Embryonic facial prominence (tissue), 1 donor: ENCODE results near the gene CFAP299.

Experiments used
- DNase-seq: peaks from one replicate; pipeline ENCODE4 v3.0.0-alpha.2; 2016; ENCODE audit errors: extremely low spot score

CFAP299 gene

GRCh38 chr4:80507507-80507906 is 172.0 kb downstream of the CFAP299 start:
- no peak for DNase-seq

- no peak for DNase-seq
Measured at GRCh38 chr4:80515496-80515895, 180.0 kb downstream of the CFAP299 start.

- DNase-seq, result no peak
Measured at GRCh38 chr4:80521438-80521837, 185.9 kb downstream of the CFAP299 start.

GRCh38 chr4:80526697-80527096 is 191.2 kb downstream of the CFAP299 start:
- no peak for DNase-seq

GRCh38 chr4:80529026-80529425 is 193.5 kb downstream of the CFAP299 start:
- no peak for DNase-seq

- DNase-seq, result no peak
Measured at GRCh38 chr4:80532674-80533333, 197.3 kb downstream of the CFAP299 start.

GRCh38 chr4:80535551-80535950 is 200.0 kb downstream of the CFAP299 start:
- DNase-seq, result no peak

GRCh38 chr4:80538276-80538926 is 202.9 kb downstream of the CFAP299 start:
- no peak for DNase-seq

GRCh38 chr4:80539190-80539589 is 203.7 kb downstream of the CFAP299 start:
- DNase-seq, result no peak

- DNase-seq, result no peak
Measured at GRCh38 chr4:80540349-80540748, 204.8 kb downstream of the CFAP299 start.

GRCh38 chr4:80540785-80541469 is 205.4 kb downstream of the CFAP299 start:
- DNase-seq, result no peak

GRCh38 chr4:80542747-80543146 is 207.2 kb downstream of the CFAP299 start:
- DNase-seq, result no peak

GRCh38 chr4:80560337-80560736 is 224.8 kb downstream of the CFAP299 start:
- no peak for DNase-seq

- no peak for DNase-seq
Measured at GRCh38 chr4:80566203-80566872, 230.8 kb downstream of the CFAP299 start.

- DNase-seq, result no peak
Measured at GRCh38 chr4:80568891-80569290, 233.4 kb downstream of the CFAP299 start.

- no peak for DNase-seq
Measured at GRCh38 chr4:80576796-80577195, 241.3 kb downstream of the CFAP299 start.

- no peak for DNase-seq
Measured at GRCh38 chr4:80578001-80578400, 242.5 kb downstream of the CFAP299 start.

- no peak for DNase-seq
Measured at GRCh38 chr4:80585542-80585941, 250.0 kb downstream of the CFAP299 start.

- DNase-seq, result no peak
Measured at GRCh38 chr4:80586716-80587115, 251.2 kb downstream of the CFAP299 start.

- DNase-seq, result no peak
Measured at GRCh38 chr4:80587871-80588385, 252.4 kb downstream of the CFAP299 start.

- DNase-seq, result no peak
Measured at GRCh38 chr4:80592950-80593349, 257.4 kb downstream of the CFAP299 start.

GRCh38 chr4:80594701-80595100 is 259.2 kb downstream of the CFAP299 start:
- DNase-seq, result no peak
